Fibroblast of skin of scalp (primary cell): ENCODE measurements around the gene ALKBH5.

Experiments
- DNase-seq: peaks from one replicate; pipeline ENCODE4 v3.0.0-alpha.2; 2013

The ALKBH5 gene

GRCh38 chr17:18246880-18247612 is 63.4 kb downstream of the ALKBH5 start:
- peak; percentile 32 for DNase-seq

GRCh38 chr17:18247613-18248001 is 64.0 kb downstream of the ALKBH5 start:
- no peak for DNase-seq

- peak; percentile 71 for DNase-seq
Observed at GRCh38 chr17:18248300-18248731, 64.7 kb downstream of the ALKBH5 start.

GRCh38 chr17:18248811-18249210 is 65.2 kb downstream of the ALKBH5 start:
- no peak for DNase-seq

- DNase-seq, result no peak
Observed at GRCh38 chr17:18250259-18250658, 66.6 kb downstream of the ALKBH5 start.

- no peak for DNase-seq
Observed at GRCh38 chr17:18250708-18251107, 67.1 kb downstream of the ALKBH5 start.

GRCh38 chr17:18251204-18251603 is 67.6 kb downstream of the ALKBH5 start:
- no peak for DNase-seq

- DNase-seq, result no peak
Observed at GRCh38 chr17:18252160-18252559, 68.5 kb downstream of the ALKBH5 start.

GRCh38 chr17:18253187-18253884 is 69.7 kb downstream of the ALKBH5 start:
- no peak for DNase-seq

- DNase-seq, result no peak
Observed at GRCh38 chr17:18253947-18254821, 70.6 kb downstream of the ALKBH5 start.

- no peak for DNase-seq
Observed at GRCh38 chr17:18254888-18255649, 71.4 kb downstream of the ALKBH5 start.

- DNase-seq, result no peak
Observed at GRCh38 chr17:18256351-18256750, 72.7 kb downstream of the ALKBH5 start.

GRCh38 chr17:18256776-18257175 is 73.1 kb downstream of the ALKBH5 start:
- no peak for DNase-seq

- no peak for DNase-seq
Observed at GRCh38 chr17:18257268-18257981, 73.8 kb downstream of the ALKBH5 start.

GRCh38 chr17:18257982-18258355 is 74.3 kb downstream of the ALKBH5 start:
- DNase-seq, result peak; percentile 51

- peak; percentile 34 for DNase-seq
Observed at GRCh38 chr17:18258356-18259038, 74.9 kb downstream of the ALKBH5 start, which contains the start of gene FLII. TSS of gene FLII (minus strand) at chr17:18258738. CDS start at chr17:18258690, 48 bp downstream.
